Omental fat pad (tissue), 4 donors: ENCODE measurements around the gene FIZ1. TPM values are rescaled to one million over a fixed set of nuclear protein-coding genes. Genes with fewer than 3 reads are reported as not detected.

Experiments
- ATAC-seq: fragments of 150-250 bp; one replicate; pipeline ENCODE4 v1.9.1; 2016; ENCODE audit warnings: mild to moderate bottlenecking, moderate library complexity; ENCODE audit not compliant: low FRiP score
- DNase-seq: peaks from one replicate; pipeline ENCODE4 v3.0.0-alpha.2; 2019; ENCODE audit warnings: low spot score
- total RNA-seq, 4 donors: library from RNA; depleted of rRNA; stranded (reverse); fragments of >200 nt; gene quantifications; one replicate each; pipeline ENCODE4 v1.1.0, GENCODE V29; 2016
- TF ChIP-seq, protein P1 (sequence below), 3 donors: fragments of 450-650 bp; IDR thresholded peaks; one replicate each; pipeline ENCODE4 v1.5.1; 2016 to 2017; ENCODE audit warnings: antibody characterized with exemption in 3 of 3, mild to moderate bottlenecking in 3 of 3, moderate library complexity in 2 of 3

The FIZ1 gene
- total RNA-seq, 4 donors from 2014 or later = 4.2 to 7.1 (median 5.0) TPM

DNA sequence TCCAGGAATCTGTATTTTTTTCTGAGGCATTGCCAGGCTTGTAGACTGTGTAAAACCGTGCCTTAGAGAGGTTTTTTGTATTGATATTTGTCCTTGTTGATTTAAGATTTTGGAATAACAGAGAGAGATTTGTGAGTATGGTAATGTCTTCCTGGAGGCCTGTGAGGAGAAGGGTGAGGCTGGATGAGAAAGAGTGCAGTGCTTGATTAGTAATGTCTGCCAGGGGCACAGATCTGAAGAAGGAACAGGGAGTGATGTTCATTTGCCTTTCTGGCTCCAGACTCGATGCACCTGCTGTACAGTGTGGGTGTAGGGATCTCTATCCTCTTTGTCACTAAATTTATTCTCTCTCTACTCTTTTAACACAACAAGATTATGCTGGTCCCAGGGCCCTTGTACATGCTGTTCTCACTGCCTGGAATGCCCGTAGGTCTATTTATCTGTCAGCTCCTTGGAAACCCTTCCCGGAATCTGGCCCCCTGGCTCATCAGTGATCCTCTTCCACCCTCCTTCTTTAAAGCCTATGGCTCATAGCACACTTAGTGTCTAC is 4.2 kb downstream of the FIZ1 start:
- TF ChIP-seq, protein P1, sequence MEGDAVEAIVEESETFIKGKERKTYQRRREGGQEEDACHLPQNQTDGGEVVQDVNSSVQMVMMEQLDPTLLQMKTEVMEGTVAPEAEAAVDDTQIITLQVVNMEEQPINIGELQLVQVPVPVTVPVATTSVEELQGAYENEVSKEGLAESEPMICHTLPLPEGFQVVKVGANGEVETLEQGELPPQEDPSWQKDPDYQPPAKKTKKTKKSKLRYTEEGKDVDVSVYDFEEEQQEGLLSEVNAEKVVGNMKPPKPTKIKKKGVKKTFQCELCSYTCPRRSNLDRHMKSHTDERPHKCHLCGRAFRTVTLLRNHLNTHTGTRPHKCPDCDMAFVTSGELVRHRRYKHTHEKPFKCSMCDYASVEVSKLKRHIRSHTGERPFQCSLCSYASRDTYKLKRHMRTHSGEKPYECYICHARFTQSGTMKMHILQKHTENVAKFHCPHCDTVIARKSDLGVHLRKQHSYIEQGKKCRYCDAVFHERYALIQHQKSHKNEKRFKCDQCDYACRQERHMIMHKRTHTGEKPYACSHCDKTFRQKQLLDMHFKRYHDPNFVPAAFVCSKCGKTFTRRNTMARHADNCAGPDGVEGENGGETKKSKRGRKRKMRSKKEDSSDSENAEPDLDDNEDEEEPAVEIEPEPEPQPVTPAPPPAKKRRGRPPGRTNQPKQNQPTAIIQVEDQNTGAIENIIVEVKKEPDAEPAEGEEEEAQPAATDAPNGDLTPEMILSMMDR (IDR thresholded peaks at IDR 0.05) = no peak
- ATAC-seq = no peak

DNA sequence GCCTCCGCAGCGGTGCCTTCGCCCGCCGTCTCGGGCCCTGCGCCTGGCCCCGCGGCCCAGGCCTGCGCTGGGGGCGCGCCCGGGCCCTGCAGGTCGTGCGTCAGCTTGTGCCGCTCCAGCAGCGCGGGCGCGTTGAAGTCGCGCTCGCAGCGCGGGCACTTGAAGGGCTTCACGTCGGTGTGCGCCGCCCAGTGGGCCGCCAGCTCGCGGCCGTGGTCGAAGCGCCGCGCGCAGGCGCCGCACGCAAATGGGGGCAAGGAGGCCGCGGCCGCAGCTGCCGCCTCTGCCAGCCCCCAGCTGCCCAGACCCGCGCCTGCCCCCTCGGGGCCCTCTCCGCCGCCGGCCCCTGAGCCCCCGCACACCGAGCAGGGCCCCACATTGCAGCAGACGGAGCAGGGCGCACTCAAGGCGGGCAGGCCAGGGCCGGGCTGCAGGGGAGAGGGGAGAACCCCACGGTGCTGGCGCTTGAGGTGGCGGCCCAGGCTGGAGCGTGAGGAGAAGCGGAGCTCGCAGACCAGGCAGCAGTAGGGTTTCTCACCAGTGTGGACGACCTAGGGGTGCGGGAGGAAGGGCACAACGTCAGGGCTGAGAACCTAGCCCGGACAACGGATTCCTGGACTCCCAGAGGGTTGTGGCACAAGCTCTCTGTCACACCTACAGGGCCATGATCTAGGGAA is 6.1 kb downstream of the FIZ1 start:
- no peak for ATAC-seq
- TF ChIP-seq, protein P1 (IDR thresholded peaks at IDR 0.05) = no peak
- no peak for DNase-seq

More for the DNA sequence above, 4.2 kb downstream of the FIZ1 start:
- DNase-seq = no peak

DNA sequence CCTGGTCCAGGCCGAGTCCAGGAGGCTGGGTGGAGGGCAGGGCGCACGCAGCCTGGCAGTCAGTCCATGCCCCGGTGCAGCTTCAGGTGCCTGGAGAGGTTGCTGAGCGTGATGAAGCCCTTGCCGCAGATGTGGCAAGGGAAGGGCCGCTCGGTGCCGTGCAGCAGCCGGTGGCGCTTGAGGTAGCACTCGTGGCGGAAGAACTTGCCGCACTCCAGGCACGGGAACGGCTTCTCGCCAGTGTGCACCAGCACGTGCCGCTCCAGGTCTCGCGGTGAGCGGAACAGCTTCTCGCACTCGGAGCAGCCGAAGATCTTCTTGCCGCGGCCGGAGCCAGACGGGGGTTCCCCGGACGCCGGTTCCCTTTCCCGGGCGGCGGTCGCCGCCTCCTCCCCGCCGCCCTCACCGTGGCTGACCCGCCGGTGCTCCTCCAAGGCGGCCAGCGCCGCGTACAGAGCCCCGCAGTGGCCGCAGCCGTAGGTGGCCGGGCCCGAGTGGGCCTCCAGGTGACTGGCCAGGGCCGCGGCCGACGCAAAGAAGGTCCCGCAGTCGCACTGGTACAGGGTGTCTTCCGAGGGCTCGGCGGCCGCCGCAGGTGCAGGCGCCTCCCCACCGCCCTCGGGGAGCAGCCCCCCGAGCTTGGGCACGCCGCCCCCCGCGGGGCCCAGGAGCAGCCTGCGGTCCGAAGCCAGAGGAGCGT is 6.8 kb downstream of the FIZ1 start:
- no peak for DNase-seq
- ATAC-seq = no peak
- TF ChIP-seq, protein P1 (IDR thresholded peaks at IDR 0.05) = no peak

DNA sequence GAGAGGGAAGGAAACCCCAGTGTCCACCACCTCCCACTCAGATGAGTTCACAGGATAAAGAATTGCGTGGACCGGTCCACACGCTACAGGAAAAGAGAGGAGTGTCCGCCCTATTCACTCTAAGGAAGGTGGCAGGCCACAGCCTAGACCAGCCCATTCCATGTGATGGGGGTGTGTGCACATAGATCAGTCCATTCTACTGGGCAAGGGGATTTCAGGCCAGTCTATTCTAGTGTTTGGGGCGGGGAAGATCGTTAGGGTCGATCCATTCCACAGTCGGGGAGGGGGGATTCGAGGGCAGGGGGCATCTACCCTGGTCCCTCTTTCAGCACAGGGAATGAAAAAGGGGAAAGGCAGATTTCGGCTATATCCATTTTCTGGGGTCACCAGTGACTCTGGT is 7.8 kb downstream of the FIZ1 start:
- TF ChIP-seq, protein P1 (IDR thresholded peaks at IDR 0.05) = no peak
- DNase-seq (no peak), ATAC-seq (no peak)

DNA sequence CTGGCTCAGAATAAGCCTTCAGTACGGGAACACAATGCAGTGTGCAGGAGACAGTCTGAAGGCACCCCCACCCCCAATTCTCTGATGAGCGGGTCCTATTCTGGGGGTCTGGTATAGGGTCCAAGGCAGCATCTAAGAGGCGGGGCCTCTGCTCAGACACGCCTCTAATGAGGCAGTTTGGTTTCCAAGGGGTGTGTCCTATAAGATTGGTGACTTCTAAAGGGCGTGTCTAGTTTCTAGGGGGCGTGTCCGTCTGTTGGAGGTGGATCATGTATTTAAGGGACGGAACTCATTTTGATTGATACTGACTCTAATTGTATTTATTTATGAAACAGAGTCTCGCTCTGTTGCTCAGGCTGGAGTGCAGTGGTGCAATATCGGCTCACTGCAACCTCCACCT is 8.7 kb downstream of the FIZ1 start:
- DNase-seq = no peak
- ATAC-seq = no peak
- TF ChIP-seq, protein P1 (IDR thresholded peaks at IDR 0.05) = no peak

DNA sequence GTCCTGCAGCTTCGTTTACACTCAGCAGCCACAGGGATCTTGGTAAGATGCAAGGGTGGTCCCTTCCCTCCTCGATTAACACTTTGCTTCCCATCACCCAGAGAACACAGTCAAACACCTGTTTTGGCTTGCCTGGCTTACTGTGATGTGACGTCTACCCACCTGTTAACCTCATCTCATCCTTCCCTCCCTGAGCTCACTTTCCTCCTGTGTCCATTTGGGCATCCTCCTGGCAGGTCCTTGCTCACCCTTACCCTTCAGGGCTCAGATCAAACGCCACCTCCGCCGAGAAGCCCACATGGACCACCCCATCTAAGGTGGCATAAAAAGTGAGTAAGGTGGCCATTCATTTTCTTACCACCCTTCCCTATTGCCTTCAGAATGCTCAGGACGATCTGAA is 9.2 kb downstream of the FIZ1 start:
- ATAC-seq (no peak), DNase-seq (no peak)
- TF ChIP-seq, protein P1 (IDR thresholded peaks at IDR 0.05) = no peak
